ENCODE results near the gene SCRN3. TPM values are rescaled to one million over a fixed set of nuclear protein-coding genes. Genes with fewer than 3 reads are reported as not detected.

The SCRN3 gene
- polyA plus RNA-seq, 1 experiment = 22.8 TPM

DNA sequence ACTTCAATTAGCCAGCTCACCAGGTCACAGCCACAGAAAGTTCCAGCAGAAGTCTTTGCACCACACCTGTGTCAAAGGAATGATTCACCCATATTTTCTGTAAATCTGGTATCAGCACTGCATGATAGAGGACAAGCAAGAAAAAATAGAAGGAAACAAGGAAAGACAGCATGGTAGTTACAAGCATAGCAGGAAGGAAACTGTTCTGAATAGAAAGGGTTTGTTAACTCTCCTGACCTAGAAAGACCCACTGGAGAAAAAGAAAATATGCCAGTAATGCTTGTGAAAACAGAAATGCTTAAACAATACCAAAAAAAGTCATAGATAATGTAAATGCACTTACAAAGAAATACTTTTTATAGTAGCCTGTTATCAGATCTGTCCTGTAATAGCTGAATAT is 40.8 kb downstream of the SCRN3 start:
- no peaks in the 10 kb centered on the region for H3K27me3 ChIP-seq (ENCODE audit: control insufficient read depth, insufficient read depth, low read length)
- H3K9me3 ChIP-seq (ENCODE audit: control insufficient read depth, insufficient read depth, low read length) = no peaks in the 10 kb centered on the region
- CTCF ChIA-PET = no interaction called here
- no peak overlapping the region for H3K27ac ChIP-seq (ENCODE audit: low read depth, low read length)
- TF ChIP-seq, protein P1, sequence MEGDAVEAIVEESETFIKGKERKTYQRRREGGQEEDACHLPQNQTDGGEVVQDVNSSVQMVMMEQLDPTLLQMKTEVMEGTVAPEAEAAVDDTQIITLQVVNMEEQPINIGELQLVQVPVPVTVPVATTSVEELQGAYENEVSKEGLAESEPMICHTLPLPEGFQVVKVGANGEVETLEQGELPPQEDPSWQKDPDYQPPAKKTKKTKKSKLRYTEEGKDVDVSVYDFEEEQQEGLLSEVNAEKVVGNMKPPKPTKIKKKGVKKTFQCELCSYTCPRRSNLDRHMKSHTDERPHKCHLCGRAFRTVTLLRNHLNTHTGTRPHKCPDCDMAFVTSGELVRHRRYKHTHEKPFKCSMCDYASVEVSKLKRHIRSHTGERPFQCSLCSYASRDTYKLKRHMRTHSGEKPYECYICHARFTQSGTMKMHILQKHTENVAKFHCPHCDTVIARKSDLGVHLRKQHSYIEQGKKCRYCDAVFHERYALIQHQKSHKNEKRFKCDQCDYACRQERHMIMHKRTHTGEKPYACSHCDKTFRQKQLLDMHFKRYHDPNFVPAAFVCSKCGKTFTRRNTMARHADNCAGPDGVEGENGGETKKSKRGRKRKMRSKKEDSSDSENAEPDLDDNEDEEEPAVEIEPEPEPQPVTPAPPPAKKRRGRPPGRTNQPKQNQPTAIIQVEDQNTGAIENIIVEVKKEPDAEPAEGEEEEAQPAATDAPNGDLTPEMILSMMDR (IDR thresholded peaks at IDR 0.05; ENCODE audit: low read depth, low read length) = no peak
- H3K4me3 ChIP-seq (ENCODE audit: low read depth, low read length) = no peak overlapping the region
- POLR2A ChIA-PET = no interaction called here
- DNase-seq (ENCODE audit: low read depth, low spot score) = no peak

DNA sequence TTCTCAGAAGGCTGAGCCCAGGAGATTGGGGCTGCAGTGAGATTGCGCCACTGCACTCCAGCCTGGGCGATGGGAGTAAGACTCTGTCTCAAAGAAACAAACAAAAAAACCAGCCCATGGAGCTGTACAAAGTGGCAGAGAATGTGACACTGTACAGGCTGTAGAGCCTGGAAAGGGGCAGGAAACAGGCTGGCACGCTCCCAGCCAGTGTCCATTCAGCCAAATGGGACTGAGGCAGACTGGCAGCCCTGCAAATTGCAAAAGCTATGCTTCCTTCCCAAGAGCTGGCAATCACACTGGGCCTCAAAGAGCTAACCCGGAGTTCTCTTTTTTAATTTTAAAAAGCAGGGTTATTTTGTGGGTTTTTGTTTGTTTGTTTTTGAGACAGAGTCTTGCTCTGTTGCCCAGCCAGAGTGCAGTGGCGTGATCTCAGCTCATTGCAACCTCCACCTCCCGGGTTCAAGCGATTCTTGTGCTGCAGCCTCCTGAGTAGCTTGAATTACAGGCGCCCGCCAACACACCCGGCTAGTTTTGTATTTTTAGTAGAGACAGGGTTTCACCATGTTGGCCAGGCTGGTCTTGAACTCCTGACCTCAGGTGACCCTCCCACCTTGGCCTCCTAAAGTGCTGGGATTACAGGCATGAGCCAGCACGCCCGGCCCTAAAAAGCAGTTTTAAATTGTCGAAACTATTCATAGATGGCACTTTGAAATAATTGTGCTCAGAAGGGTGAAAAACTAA is 42.8 kb downstream of the SCRN3 start:
- ChIA-PET CTCF (interaction anchor here (1.9 kb wide), 1 partner anchor 25 kb away, joined by 5 read pairs; no protein-coding TSS in a partner anchor), POLR2A (no interaction called here)
- Histone ChIP-seq H3K27ac (ENCODE audit: low read depth, low read length) (no peak overlapping the region), H3K27me3 (ENCODE audit: control insufficient read depth, insufficient read depth, low read length) (no peaks in the 10 kb centered on the region), H3K9me3 (ENCODE audit: control insufficient read depth, insufficient read depth, low read length) (no peaks in the 10 kb centered on the region), H3K4me3 (ENCODE audit: low read depth, low read length) (no peak overlapping the region)
- TF ChIP-seq, protein P1 (IDR thresholded peaks at IDR 0.05; ENCODE audit: low read depth, low read length) = no peak
- no peak for DNase-seq (ENCODE audit: low read depth, low spot score)

DNA sequence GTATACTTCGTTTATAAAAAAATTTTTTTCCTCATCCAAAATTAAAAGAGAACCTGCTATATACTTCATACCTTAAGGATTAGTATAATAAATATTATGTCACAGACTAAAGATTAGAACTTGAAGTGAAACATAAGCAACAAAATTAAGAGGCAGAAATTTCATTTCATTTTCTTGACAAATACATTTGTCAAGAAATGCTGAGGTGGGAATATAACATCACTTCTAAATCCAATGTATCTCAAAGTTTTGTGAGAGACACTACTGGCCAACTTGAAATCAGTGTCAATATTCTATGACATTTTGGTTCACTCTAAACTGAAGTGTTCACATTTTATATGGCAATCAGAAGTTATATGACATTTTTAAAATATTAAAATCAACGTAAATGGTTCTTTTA is 43.8 kb downstream of the SCRN3 start:
- H3K27me3 ChIP-seq (ENCODE audit: control insufficient read depth, insufficient read depth, low read length) = no peaks in the 10 kb centered on the region
- H3K4me3 ChIP-seq (ENCODE audit: low read depth, low read length) = no peak overlapping the region
- TF ChIP-seq, protein P1 (IDR thresholded peaks at IDR 0.05; ENCODE audit: low read depth, low read length) = no peak
- H3K9me3 ChIP-seq (ENCODE audit: control insufficient read depth, insufficient read depth, low read length) = no peaks in the 10 kb centered on the region
- DNase-seq (ENCODE audit: low read depth, low spot score) = no peak
- ChIA-PET POLR2A (no interaction called here), CTCF (interaction anchor here (1.9 kb wide), 1 partner anchor 24 kb away, joined by 5 read pairs; no protein-coding TSS in a partner anchor)
- no peak overlapping the region for H3K27ac ChIP-seq (ENCODE audit: low read depth, low read length)

DNA sequence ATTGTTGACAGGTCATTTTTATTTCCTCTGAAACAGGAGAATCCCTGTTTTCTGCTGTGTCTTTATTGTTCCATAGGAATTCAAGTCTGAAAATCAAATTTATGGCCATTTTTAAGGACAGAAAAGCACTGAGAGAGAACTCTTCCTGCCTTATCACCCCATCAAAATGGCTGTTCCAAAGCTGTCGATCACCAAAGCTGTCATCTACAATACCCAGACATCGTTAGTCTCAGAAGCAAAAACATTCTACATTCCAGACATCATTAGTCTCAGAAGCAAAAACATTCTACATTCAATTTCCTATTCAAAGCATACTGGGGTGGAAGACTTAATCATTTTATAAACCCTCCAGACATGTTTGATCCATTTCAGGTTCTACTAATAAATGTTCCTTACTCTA is 44.4 kb downstream of the SCRN3 start:
- Histone ChIP-seq H3K27ac (ENCODE audit: low read depth, low read length) (no peak overlapping the region), H3K9me3 (ENCODE audit: control insufficient read depth, insufficient read depth, low read length) (no peaks in the 10 kb centered on the region), H3K4me3 (ENCODE audit: low read depth, low read length) (no peak overlapping the region), H3K27me3 (ENCODE audit: control insufficient read depth, insufficient read depth, low read length) (no peaks in the 10 kb centered on the region)
- ChIA-PET CTCF (no interaction called here), POLR2A (no interaction called here)
- TF ChIP-seq, protein P1 (IDR thresholded peaks at IDR 0.05; ENCODE audit: low read depth, low read length) = no peak
- no peak for DNase-seq (ENCODE audit: low read depth, low spot score)

All from AG04450 (cell line).